Measurements from ENCODE around the gene TPRX2. TPM values are rescaled to one million over a fixed set of nuclear protein-coding genes. Genes with fewer than 3 reads are reported as not detected.
"Not testable (repeated sequence)": the region's sequence is repeated elsewhere in the genome, so short reads cannot be mapped to it uniquely, and the experiment has no call there.

The TPRX2 gene
- total RNA-seq, 1 donor from 2014 or later, result not detected

DNA sequence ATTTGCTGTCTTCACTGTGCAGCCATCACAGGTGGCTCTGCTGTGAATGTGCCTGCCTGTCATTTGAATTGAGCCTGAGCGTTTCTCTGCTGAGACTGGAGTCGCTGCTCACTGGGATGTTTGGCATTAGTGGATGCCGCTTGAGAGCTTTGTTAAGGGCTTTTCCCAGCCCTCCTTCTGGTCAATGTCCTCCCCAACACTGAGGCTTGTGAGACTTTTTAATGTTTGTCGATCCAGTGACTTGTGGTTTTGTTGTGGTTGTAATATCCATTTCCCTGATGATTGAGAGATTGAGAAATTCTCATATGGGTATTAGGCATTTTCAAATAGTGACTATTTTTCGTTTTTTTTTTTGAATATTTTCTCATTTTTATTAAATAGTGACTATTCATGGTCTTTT, 2.6 kb downstream of the TPRX2 start:
- H3K9me3 Mint-ChIP-seq (ENCODE audit: unreplicated experiment), result peaks cover 6% of the 10 kb centered on the region
- no peak overlapping the region for H3K27ac Mint-ChIP-seq (ENCODE audit: unreplicated experiment)
- no peaks in the 10 kb centered on the region for H3K36me3 Mint-ChIP-seq (ENCODE audit: unreplicated experiment)
- DNase-seq, result no peak
- no peak overlapping the region for H3K4me3 Mint-ChIP-seq (ENCODE audit: unreplicated experiment)
- no peaks in the 10 kb centered on the region for H3K27me3 Mint-ChIP-seq (ENCODE audit: unreplicated experiment)
- TF ChIP-seq CTCF (IDR thresholded peaks at IDR 0.05; ENCODE audit: partially characterized antibody, unreplicated experiment), result no peak
- H3K4me1 Mint-ChIP-seq (ENCODE audit: low read depth, unreplicated experiment), result peaks cover 4% of the 10 kb centered on the region

DNA sequence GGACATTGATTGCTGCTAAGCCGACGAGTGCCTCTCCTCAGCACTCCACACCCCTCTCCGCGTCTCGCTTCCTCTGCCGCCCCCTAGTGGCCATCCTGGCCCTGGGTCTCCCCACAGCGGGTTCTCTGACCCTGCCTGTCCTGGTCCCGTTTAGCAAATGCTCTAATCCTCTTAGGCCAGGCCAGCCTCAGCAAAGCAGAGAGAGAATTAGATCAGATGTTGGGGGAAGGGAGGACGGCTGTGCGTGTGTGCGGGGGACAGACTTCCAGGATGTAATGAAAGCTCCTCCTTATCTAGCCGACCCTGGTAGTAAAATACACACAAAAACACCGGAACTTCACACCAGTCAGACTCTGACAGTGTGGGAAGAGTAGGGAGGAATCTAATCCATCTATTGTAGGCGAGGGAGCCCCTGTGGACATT, 4.5 kb downstream of the TPRX2 start:
- Mint-ChIP-seq H3K27ac (ENCODE audit: unreplicated experiment) (peak overlapping the region; percentile 90), H3K27me3 (ENCODE audit: unreplicated experiment) (no peaks in the 10 kb centered on the region), H3K4me1 (ENCODE audit: low read depth, unreplicated experiment) (peaks cover 4% of the 10 kb centered on the region), H3K9me3 (ENCODE audit: unreplicated experiment) (peaks cover 5% of the 10 kb centered on the region), H3K36me3 (ENCODE audit: unreplicated experiment) (no peaks in the 10 kb centered on the region), H3K4me3 (ENCODE audit: unreplicated experiment) (peak overlapping the region; percentile 20)
- TF ChIP-seq CTCF (IDR thresholded peaks at IDR 0.05; ENCODE audit: partially characterized antibody, unreplicated experiment), result peak; percentile 97
- peak; percentile 98 for DNase-seq

GRCh38 chr19:47865166-47865565, 6.1 kb downstream of the TPRX2 start:
- Mint-ChIP-seq H3K9me3 (ENCODE audit: unreplicated experiment) (peaks cover 4% of the 10 kb centered on the region), H3K27me3 (ENCODE audit: unreplicated experiment) (no peaks in the 10 kb centered on the region), H3K4me3 (ENCODE audit: unreplicated experiment) (no peak overlapping the region), H3K27ac (ENCODE audit: unreplicated experiment) (no peak overlapping the region), H3K36me3 (ENCODE audit: unreplicated experiment) (no peaks in the 10 kb centered on the region), H3K4me1 (ENCODE audit: low read depth, unreplicated experiment) (peaks cover 4% of the 10 kb centered on the region)
- no peak for TF ChIP-seq CTCF (IDR thresholded peaks at IDR 0.05; ENCODE audit: partially characterized antibody, unreplicated experiment)
- no peak for DNase-seq

DNA sequence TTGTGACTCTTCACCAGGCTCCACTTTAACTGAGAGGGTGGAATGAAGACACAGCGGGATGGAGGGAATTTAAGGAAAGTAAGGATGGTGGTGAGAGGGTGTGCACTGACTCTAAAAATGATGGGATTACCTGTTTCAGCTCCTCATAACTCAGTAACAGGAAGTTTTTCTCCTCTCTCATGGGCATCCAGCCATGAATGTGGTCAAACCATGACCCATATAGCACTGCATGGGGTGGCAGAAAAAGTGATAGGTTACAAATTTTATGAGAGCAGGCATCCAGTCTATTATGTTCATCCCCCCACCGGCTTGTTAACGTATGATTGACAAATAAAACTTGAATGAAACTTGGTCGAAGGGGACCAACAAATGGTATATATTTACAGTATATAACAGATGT, 19.9 kb downstream of the TPRX2 start:
- no peaks in the 10 kb centered on the region for H3K9me3 Mint-ChIP-seq (ENCODE audit: unreplicated experiment)
- H3K4me3 Mint-ChIP-seq (ENCODE audit: unreplicated experiment), result no peak overlapping the region
- no peaks in the 10 kb centered on the region for H3K4me1 Mint-ChIP-seq (ENCODE audit: low read depth, unreplicated experiment)
- no peak for DNase-seq
- H3K27me3 Mint-ChIP-seq (ENCODE audit: unreplicated experiment), result no peaks in the 10 kb centered on the region
- no peak for TF ChIP-seq CTCF (IDR thresholded peaks at IDR 0.05; ENCODE audit: partially characterized antibody, unreplicated experiment)
- H3K36me3 Mint-ChIP-seq (ENCODE audit: unreplicated experiment), result no peaks in the 10 kb centered on the region
- H3K27ac Mint-ChIP-seq (ENCODE audit: unreplicated experiment), result no peak overlapping the region

GRCh38 chr19:47879385-47879784, 20.4 kb downstream of the TPRX2 start:
- not testable (repeated sequence) for H3K9me3 Mint-ChIP-seq (ENCODE audit: unreplicated experiment); H3K4me3 Mint-ChIP-seq (ENCODE audit: unreplicated experiment); H3K36me3 Mint-ChIP-seq (ENCODE audit: unreplicated experiment); H3K27me3 Mint-ChIP-seq (ENCODE audit: unreplicated experiment); H3K4me1 Mint-ChIP-seq (ENCODE audit: low read depth, unreplicated experiment); H3K27ac Mint-ChIP-seq (ENCODE audit: unreplicated experiment); DNase-seq

DNA sequence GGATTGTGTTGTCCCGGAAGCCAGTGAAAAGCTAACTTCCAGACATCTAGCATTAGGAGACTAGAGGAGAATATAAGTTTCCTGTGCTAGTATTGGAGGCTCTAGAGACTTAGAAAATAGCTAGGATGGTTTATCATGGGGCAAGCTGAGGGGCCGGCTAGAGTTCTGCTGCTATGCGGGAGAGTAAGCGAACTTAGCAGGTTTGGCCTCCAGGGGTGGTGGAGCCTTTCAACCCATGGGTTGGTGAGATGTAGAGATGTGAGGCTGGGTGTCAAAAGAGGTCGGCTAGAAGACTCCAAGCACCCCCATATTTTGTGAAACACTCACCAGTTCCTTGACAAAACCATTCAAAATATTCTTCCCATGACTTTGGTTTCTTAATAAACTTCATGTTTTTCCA, 22.7 kb downstream of the TPRX2 start:
- no peaks in the 10 kb centered on the region for H3K27me3 Mint-ChIP-seq (ENCODE audit: unreplicated experiment)
- H3K27ac Mint-ChIP-seq (ENCODE audit: unreplicated experiment), result no peak overlapping the region
- DNase-seq, result no peak
- TF ChIP-seq CTCF (IDR thresholded peaks at IDR 0.05; ENCODE audit: partially characterized antibody, unreplicated experiment), result no peak
- no peak overlapping the region for H3K4me3 Mint-ChIP-seq (ENCODE audit: unreplicated experiment)
- no peaks in the 10 kb centered on the region for H3K36me3 Mint-ChIP-seq (ENCODE audit: unreplicated experiment)
- H3K4me1 Mint-ChIP-seq (ENCODE audit: low read depth, unreplicated experiment), result no peaks in the 10 kb centered on the region
- no peaks in the 10 kb centered on the region for H3K9me3 Mint-ChIP-seq (ENCODE audit: unreplicated experiment)

All from glutamatergic neuron (in vitro differentiated cells).